AG04450 (cell line): ENCODE data around the gene CGGBP1. TPM values are rescaled to one million over a fixed set of nuclear protein-coding genes. Genes with fewer than 3 reads are reported as not detected.

Experiments used
- CTCF ChIA-PET: fragments of 300-600, 350-600 bp; formaldehyde crosslinking; extraction: SDS; loops from one replicate; lab custom pipeline; 2022; ENCODE audit warnings: antibody characterized with exemption, inconsistent platforms; lab: Charles Lee
- POLR2A ChIA-PET: fragments of 350-600 bp; formaldehyde crosslinking; extraction: SDS; loops from one replicate; lab custom pipeline; 2021; ENCODE audit warnings: antibody characterized with exemption, inconsistent platforms; lab: Yijun Ruan, JAX
- DNase-seq: peaks from one replicate; pipeline ENCODE4 v3.0.0-alpha.2; 2011; ENCODE audit warnings: low read depth, low spot score
- H3K27ac ChIP-seq: one replicate; pipeline ENCODE4 v1.5.1; 2012; ENCODE audit warnings: low read depth, low read length, control low read depth
- H3K27me3 ChIP-seq: one replicate; pipeline ENCODE4 v1.6.0; 2012; ENCODE audit warnings: low read length; ENCODE audit not compliant: control insufficient read depth, insufficient read depth
- H3K4me3 ChIP-seq: 2 replicates; pipeline ENCODE4 v1.5.1; 2011; ENCODE audit warnings: mild to moderate bottlenecking, low read depth, low read length, control low read depth
- H3K9me3 ChIP-seq: 2 replicates; pipeline ENCODE4 v1.5.1; 2012; ENCODE audit warnings: low read length; ENCODE audit not compliant: control insufficient read depth, insufficient read depth
- polyA minus RNA-seq: library from RNA; depleted of rRNA, polyadenylated mRNA; stranded (reverse); fragments of >200 nt; gene quantifications from 2 replicates; pipeline ENCODE4 v1.2.3, GENCODE V29; 2011; rRNA and poly(A)+ RNA removed
- polyA plus RNA-seq: library from polyadenylated mRNA; depleted of rRNA; stranded (reverse); fragments of >200 nt; gene quantifications from 2 replicates; pipeline ENCODE4 v1.2.3, GENCODE V29; 2011; rRNA removed
- TF ChIP-seq, protein P1 (sequence below): IDR thresholded peaks from 2 replicates; pipeline ENCODE4 v1.5.1; 2011; ENCODE audit warnings: low read depth, low read length, control low read depth, inconsistent platforms

The CGGBP1 gene, protein sequence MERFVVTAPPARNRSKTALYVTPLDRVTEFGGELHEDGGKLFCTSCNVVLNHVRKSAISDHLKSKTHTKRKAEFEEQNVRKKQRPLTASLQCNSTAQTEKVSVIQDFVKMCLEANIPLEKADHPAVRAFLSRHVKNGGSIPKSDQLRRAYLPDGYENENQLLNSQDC
- polyA plus RNA-seq (88.1 and 109 TPM in 2 replicates), polyA minus RNA-seq (73.6 and 74.8 TPM in 2 replicates)

DNA sequence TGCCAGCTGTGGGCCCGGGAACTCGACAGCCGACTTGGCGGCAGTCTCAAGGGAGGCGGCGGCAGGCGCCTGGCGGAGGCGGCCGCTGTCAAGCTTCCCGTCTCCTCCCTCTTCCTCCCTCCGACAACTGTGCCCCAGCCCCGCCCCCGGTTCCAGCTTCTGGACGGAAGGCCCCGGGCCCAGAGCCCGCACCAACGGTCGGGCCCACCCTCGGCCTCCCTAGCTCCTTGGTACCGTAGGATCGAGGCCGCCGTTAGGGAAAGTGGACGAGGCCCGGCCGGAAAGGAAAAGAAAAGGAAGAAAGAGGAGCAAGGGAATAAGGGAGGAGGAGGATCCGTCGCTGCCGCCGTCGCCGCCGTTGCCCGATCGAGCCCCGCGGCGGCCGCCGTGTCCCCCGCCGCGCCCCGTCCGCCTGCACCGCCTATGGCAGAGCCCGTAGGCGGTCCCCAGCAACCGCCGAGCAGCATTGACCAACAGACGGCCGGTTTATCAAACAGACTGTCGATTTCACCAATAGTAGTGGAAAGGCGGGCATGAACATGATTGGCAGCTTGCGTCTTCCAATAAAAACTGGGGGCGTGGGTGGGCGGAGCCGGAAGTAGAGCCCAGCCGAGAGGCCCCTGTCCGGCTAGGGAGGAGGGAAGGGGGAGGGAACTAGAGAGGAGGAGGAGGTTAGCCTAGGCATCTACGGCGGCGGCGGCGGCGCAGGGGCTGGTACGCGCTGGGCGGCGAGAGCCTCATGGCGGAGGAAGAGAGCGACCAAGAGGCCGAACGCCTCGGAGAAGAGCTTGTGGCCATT is at the start of gene CGGBP1, which contains the start of gene ZNF654:
CGGBP1 (minus strand) TSS at position 425 of the 799 bp plus-strand sequence. CDS start 3,029 bp downstream, outside the sequence.
ZNF654 (plus strand) TSS at position 675 of the 799 bp plus-strand sequence; CDS start at position 740, 65 bp downstream.
- Histone ChIP-seq H3K4me3 (peak within 1 kb of the TSS; percentile 95), H3K9me3 (peaks cover 3% of the 10 kb centered on the region; the same call in 1 of the 2 replicates), H3K27me3 (no peaks in the 10 kb centered on the region), H3K27ac (peak within 1 kb of the TSS; percentile 90)
- ChIA-PET POLR2A (interaction anchor here (0.7 to 1.9 kb wide), 4 partner anchors 54 to 799 kb away, joined by 3 to 17 read pairs (median 4); partner anchors contain the start of gene C3orf38), CTCF (interaction anchor here (0.6 to 3.8 kb wide), 4 partner anchors 54 to 115 kb away, joined by 3 to 20 read pairs (median 4); partner anchors contain the start of gene C3orf38)
- peak; percentile 97 for DNase-seq
- TF ChIP-seq, protein P1, sequence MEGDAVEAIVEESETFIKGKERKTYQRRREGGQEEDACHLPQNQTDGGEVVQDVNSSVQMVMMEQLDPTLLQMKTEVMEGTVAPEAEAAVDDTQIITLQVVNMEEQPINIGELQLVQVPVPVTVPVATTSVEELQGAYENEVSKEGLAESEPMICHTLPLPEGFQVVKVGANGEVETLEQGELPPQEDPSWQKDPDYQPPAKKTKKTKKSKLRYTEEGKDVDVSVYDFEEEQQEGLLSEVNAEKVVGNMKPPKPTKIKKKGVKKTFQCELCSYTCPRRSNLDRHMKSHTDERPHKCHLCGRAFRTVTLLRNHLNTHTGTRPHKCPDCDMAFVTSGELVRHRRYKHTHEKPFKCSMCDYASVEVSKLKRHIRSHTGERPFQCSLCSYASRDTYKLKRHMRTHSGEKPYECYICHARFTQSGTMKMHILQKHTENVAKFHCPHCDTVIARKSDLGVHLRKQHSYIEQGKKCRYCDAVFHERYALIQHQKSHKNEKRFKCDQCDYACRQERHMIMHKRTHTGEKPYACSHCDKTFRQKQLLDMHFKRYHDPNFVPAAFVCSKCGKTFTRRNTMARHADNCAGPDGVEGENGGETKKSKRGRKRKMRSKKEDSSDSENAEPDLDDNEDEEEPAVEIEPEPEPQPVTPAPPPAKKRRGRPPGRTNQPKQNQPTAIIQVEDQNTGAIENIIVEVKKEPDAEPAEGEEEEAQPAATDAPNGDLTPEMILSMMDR: no peak

DNA sequence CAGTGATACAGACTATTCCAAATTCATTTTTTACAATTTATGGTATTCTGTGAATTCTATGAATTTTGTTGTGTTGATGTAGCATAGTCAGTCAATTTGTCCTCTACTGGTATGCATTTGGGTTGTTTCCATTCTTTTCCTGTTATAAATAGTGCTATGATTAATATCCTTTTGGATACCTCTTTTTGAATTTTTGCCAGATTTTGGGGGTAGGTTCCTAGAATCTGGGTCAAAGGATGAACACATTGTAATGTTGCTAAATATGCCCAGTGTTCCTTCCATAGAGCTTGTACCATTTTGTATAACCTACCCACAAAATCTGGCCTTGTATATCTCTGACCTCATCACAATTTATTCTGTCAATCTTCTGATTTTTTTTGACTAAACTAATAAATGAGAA is 46.5 kb upstream of the CGGBP1 start:
- Histone ChIP-seq H3K9me3 (no peaks in the 10 kb centered on the region), H3K27ac (no peak overlapping the region), H3K4me3 (no peak overlapping the region), H3K27me3 (no peaks in the 10 kb centered on the region)
- POLR2A ChIA-PET: no interaction called here
- CTCF ChIA-PET: interaction anchor here (1.5 kb wide), 1 partner anchor 8 kb away, joined by 6 read pairs; no protein-coding TSS in a partner anchor
- TF ChIP-seq, protein P1: no peak
- DNase-seq: no peak

DNA sequence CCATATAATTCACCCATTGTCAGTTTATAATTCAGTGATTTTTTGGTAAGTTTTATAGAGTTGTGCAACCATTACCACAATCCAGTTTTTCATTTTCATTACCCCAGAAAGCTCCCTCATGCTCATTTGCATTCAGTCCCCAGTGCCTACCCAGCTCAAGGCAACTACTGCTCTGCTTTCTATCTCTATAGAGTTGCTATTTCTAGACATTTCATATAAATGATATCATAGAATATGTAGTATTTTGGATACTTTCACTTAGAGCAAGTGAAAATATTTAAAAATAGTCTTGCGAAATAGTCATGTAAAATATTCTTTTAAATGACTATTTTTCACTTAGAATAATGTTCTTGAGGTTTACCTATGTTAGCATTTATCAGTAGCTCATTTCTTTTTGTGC is 42.3 kb upstream of the CGGBP1 start:
- Histone ChIP-seq H3K27me3 (no peaks in the 10 kb centered on the region), H3K27ac (no peak overlapping the region), H3K9me3 (no peaks in the 10 kb centered on the region), H3K4me3 (no peak overlapping the region)
- ChIA-PET CTCF (interaction anchor here (1.4 kb wide), 1 partner anchor 12 kb away, joined by 7 read pairs; no protein-coding TSS in a partner anchor), POLR2A (no interaction called here)
- TF ChIP-seq, protein P1: no peak
- no peak for DNase-seq

DNA sequence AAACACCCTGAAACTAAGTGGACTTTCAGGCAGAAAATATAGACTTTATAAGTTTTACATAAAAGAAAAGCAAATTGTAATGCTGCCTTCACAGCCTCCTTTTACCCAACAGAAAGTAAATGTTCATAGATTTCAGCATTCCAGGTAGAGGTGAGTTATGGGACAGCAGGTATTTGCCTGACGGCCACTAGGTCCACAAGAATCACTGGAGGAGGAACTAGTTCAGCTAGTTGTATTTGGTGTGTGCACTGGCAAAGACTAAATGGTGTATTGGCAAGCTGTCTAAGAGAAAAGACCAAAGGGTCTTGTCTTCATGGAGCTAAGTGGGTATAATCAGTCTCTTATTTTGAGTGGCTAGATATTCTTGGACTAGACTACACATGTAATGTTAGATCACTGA is 34.5 kb upstream of the CGGBP1 start:
- H3K4me3 ChIP-seq: no peak overlapping the region
- no peak for DNase-seq
- no peak overlapping the region for H3K27ac ChIP-seq
- H3K9me3 ChIP-seq: no peaks in the 10 kb centered on the region
- ChIA-PET CTCF (interaction anchor here (5.6 kb wide), 1 partner anchor 19 kb away, joined by 39 read pairs; no protein-coding TSS in a partner anchor), POLR2A (no interaction called here)
- TF ChIP-seq, protein P1: no peak
- H3K27me3 ChIP-seq: no peaks in the 10 kb centered on the region
